ENCODE measurements around the gene IFNA5. TPM values are rescaled to one million over a fixed set of nuclear protein-coding genes. Genes with fewer than 3 reads are reported as not detected.

IFNA5 gene
- total RNA-seq, 1 donor from 2014 or later: not detected

- Mint-ChIP-seq H3K4me3 (ENCODE audit: unreplicated experiment) (no peak overlapping the region), H3K27me3 (ENCODE audit: low read depth) (peaks cover 45% of the 10 kb centered on the region), H3K9me3 (ENCODE audit: low read depth) (no peaks in the 10 kb centered on the region), H3K27ac (ENCODE audit: unreplicated experiment) (no peak overlapping the region), H3K4me1 (ENCODE audit: low read depth) (peaks cover 4% of the 10 kb centered on the region), H3K36me3 (ENCODE audit: low read depth) (no peaks in the 10 kb centered on the region)
- TF ChIP-seq, protein P1, sequence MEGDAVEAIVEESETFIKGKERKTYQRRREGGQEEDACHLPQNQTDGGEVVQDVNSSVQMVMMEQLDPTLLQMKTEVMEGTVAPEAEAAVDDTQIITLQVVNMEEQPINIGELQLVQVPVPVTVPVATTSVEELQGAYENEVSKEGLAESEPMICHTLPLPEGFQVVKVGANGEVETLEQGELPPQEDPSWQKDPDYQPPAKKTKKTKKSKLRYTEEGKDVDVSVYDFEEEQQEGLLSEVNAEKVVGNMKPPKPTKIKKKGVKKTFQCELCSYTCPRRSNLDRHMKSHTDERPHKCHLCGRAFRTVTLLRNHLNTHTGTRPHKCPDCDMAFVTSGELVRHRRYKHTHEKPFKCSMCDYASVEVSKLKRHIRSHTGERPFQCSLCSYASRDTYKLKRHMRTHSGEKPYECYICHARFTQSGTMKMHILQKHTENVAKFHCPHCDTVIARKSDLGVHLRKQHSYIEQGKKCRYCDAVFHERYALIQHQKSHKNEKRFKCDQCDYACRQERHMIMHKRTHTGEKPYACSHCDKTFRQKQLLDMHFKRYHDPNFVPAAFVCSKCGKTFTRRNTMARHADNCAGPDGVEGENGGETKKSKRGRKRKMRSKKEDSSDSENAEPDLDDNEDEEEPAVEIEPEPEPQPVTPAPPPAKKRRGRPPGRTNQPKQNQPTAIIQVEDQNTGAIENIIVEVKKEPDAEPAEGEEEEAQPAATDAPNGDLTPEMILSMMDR (IDR thresholded peaks at IDR 0.05): no peak
- no peak for DNase-seq (ENCODE audit: low spot score)
Observed at GRCh38 chr9:21255538-21256212, 49.4 kb downstream of the IFNA5 start.

Other genes starting within 250 kb of the IFNA5 start
- gene IFNB1, start 227.4 kb downstream of the IFNA5 start, total RNA-seq: not detected in 3 replicates
- gene IFNW1, start 163.5 kb downstream of the IFNA5 start, total RNA-seq: not detected in 3 replicates
- gene IFNA21, start 138.7 kb downstream of the IFNA5 start, total RNA-seq: not detected in 3 replicates
- gene IFNA4, start 117.7 kb downstream of the IFNA5 start, total RNA-seq: not detected in 3 replicates
- gene IFNA7, start 103.1 kb downstream of the IFNA5 start, total RNA-seq: not detected in 3 replicates
- gene IFNA10, start 98.2 kb downstream of the IFNA5 start, total RNA-seq: not detected in 3 replicates
- not detected in 3 replicates for gene IFNA16, start 88.0 kb downstream of the IFNA5 start, total RNA-seq
- gene IFNA17, start 77.1 kb downstream of the IFNA5 start, total RNA-seq: not detected in 3 replicates
- not detected in 3 replicates for gene IFNA14, start 65.3 kb downstream of the IFNA5 start, total RNA-seq
- gene KLHL9, start 30.1 kb upstream of the IFNA5 start, total RNA-seq: 27.6 to 32.6 TPM (median 28.9 TPM) in 3 replicates
- gene IFNA6, start 45.6 kb upstream of the IFNA5 start, total RNA-seq: not detected in 3 replicates
- gene IFNA13, start 62.7 kb upstream of the IFNA5 start, total RNA-seq: not detected in 3 replicates
- not detected in 3 replicates for gene IFNA2, start 80.1 kb upstream of the IFNA5 start, total RNA-seq
- not detected in 3 replicates for gene IFNA8, start 103.8 kb upstream of the IFNA5 start, total RNA-seq
- gene IFNA1, start 135.1 kb upstream of the IFNA5 start, total RNA-seq: not detected in 3 replicates
- gene IFNE, start 177.0 kb upstream of the IFNA5 start, total RNA-seq: not detected in 3 replicates